ENCODE data around the gene THBS3. TPM values are rescaled to one million over a fixed set of nuclear protein-coding genes. Genes with fewer than 3 reads are reported as not detected.

The THBS3 gene
- total and polyA plus RNA-seq, 9 of the 15 experiments (the other 6 are each of a cell fraction or from before 2014, with no cell fraction given): 0.59 to 8.3 (median 3.2) TPM

GRCh38 chr1:155167166-155168104 lies 40.3 kb downstream of the THBS3 start (continued):
- TF ChIP-seq USF2 (CRISPR knock-in tag; IDR thresholded peaks at IDR 0.05): no peak
- TF ChIP-seq NCOA4 (IDR thresholded peaks at IDR 0.05; ENCODE audit: partially characterized antibody): no peak
- TF ChIP-seq ZKSCAN8 (CRISPR knock-in tag; IDR thresholded peaks at IDR 0.05): no peak
- 0 out of 2 replicates have a peak, but pooled peaks have one; percentile 43 for TF ChIP-seq ZBTB17 (CRISPR knock-in tag; IDR thresholded peaks at IDR 0.05)
- no peak for TF ChIP-seq LCOR (CRISPR knock-in tag; IDR thresholded peaks at IDR 0.05)
- TF ChIP-seq NBN (IDR thresholded peaks at IDR 0.05; ENCODE audit: low read depth): 0 out of 2 replicates have a peak, but pooled peaks have one; percentile 12
- TF ChIP-seq NFIC (IDR thresholded peaks at IDR 0.05): peak; percentile 48; the same call in 1 of the 2 replicates
- TF ChIP-seq ZBTB26 (CRISPR knock-in tag; IDR thresholded peaks at IDR 0.05): no peak
- TF ChIP-seq NCOA2 (IDR thresholded peaks at IDR 0.05; ENCODE audit: partially characterized antibody in 2 of 2): no peak
- no peak for TF ChIP-seq KAT2B (IDR thresholded peaks at IDR 0.05; ENCODE audit: low read depth, low read length)
- no peak for TF ChIP-seq ZNF347 (CRISPR knock-in tag; IDR thresholded peaks at IDR 0.05; ENCODE audit: low read depth)
- TF ChIP-seq ZFP30 (CRISPR knock-in tag; IDR thresholded peaks at IDR 0.05; ENCODE audit: borderline replicate concordance): no peak
- TF ChIP-seq SFPQ (IDR thresholded peaks at IDR 0.05; ENCODE audit: low read depth, low read length): no peak
- 0 out of 2 replicates have a peak, but pooled peaks have one; percentile 25 for TF ChIP-seq CREB1 (IDR thresholded peaks at IDR 0.05)
- peak; percentile 1; the same call in 1 of the 2 replicates for TF ChIP-seq CREB1 (CRISPR knock-in tag; IDR thresholded peaks at IDR 0.05)
- no peak for TF ChIP-seq ADNP (tag; IDR thresholded peaks at IDR 0.05)
- TF ChIP-seq IFI16 (CRISPR knock-in tag; IDR thresholded peaks at IDR 0.05): no peak
- TF ChIP-seq THAP7 (CRISPR knock-in tag; IDR thresholded peaks at IDR 0.05): no peak
- TF ChIP-seq GATA2 (CRISPR knock-in tag; IDR thresholded peaks at IDR 0.05): no peak
- no peak for TF ChIP-seq XRCC4 (IDR thresholded peaks at IDR 0.05; ENCODE audit: extremely low read depth, insufficient read depth, insufficient read length)
